H1 (cell line): ENCODE measurements around the gene TAGLN2. TPM values are rescaled to one million over a fixed set of nuclear protein-coding genes. Genes with fewer than 3 reads are reported as not detected.

Experiments
- CTCF ChIA-PET: fragments of 300-600 bp; sonication (Branson Sonifier 250); formaldehyde crosslinking; loops from one replicate; lab custom pipeline; 2021; ENCODE audit not compliant: partially characterized antibody; lab: Charles Lee
- POLR2A ChIA-PET: fragments of 300-600 bp; sonication (Branson Sonifier 250); formaldehyde crosslinking; loops from one replicate; lab custom pipeline; 2021; ENCODE audit warnings: inconsistent platforms; ENCODE audit not compliant: partially characterized antibody; lab: Charles Lee
- DNase-seq, 2 experiments: peaks; one replicate each; pipeline versions ENCODE4 v3.0.0 to v3.0.0-alpha.2; 2010 to 2022; ENCODE audit warnings: low spot score in 2 of 2, low read depth in 1 of 2, mixed read lengths in 1 of 2
- FAIRE-seq: peaks from 2 replicates; lab custom pipeline; 2011; peaks lifted over from hg19 to GRCh38; lab: Jason Lieb, UNC
- H2AFZ ChIP-seq: 2 replicates; pipeline ENCODE4 v1.8.1; 2012; ENCODE audit warnings: low read length, inconsistent platforms
- H2AK5ac ChIP-seq: 2 replicates; pipeline ENCODE4 v1.6.1; 2013; ENCODE audit warnings: low read depth, low read length
- H2BK120ac ChIP-seq: replicated peaks from 2 replicates; pipeline ENCODE3; 2013; ENCODE audit warnings: low read depth, low read length, inconsistent platforms
- H2BK12ac ChIP-seq: 2 replicates; pipeline ENCODE4 v1.6.1; 2013; ENCODE audit warnings: low read depth, low read length
- H2BK15ac ChIP-seq: 2 replicates; pipeline ENCODE4 v1.6.1; 2013; ENCODE audit warnings: low read length
- H2BK20ac ChIP-seq: 2 replicates; pipeline ENCODE4 v1.6.1; 2013; ENCODE audit warnings: low read length
- H2BK5ac ChIP-seq: 2 replicates; pipeline ENCODE4 v1.6.1; 2013; ENCODE audit warnings: low read depth, low read length
- H3K14ac ChIP-seq: 2 replicates; pipeline ENCODE4 v1.6.1; 2013; ENCODE audit warnings: inconsistent platforms; ENCODE audit not compliant: insufficient read length
- H3K18ac ChIP-seq: 2 replicates; pipeline ENCODE4 v1.6.1; 2013; ENCODE audit warnings: low read length; ENCODE audit errors: extremely low read depth
- H3K23ac ChIP-seq: 2 replicates; pipeline ENCODE4 v1.6.1; 2013; ENCODE audit warnings: inconsistent platforms; ENCODE audit not compliant: insufficient read length
- H3K23me2 ChIP-seq: 2 replicates; pipeline ENCODE4 v1.6.1; 2013; ENCODE audit warnings: low read depth, low read length
- H3K27ac ChIP-seq: 2 replicates; pipeline ENCODE4 v1.6.1; 2011; ENCODE audit warnings: low read depth, low read length, inconsistent platforms
- H3K27me3 ChIP-seq, 4 experiments: replicated peaks in 1 of 4; 1 replicate in 1 of 4; 2 replicates in 3 of 4; pipeline versions ENCODE4 v1.6.1 to v1.8.1; 2011 to 2013; ENCODE audit warnings: low read length in 3 of 4, mild to moderate bottlenecking in 3 of 4, inconsistent platforms in 2 of 4, mixed read lengths in 2 of 4, moderate library complexity in 1 of 4; ENCODE audit not compliant: control insufficient read depth in 3 of 4, insufficient read depth in 3 of 4; ENCODE audit errors: extremely low read depth in 1 of 4
- H3K36me3 ChIP-seq, 4 experiments: 2 replicates each; pipeline versions ENCODE4 v1.6.1 to v1.8.1; 2011 to 2013; ENCODE audit warnings: mild to moderate bottlenecking in 4 of 4, low read length in 3 of 4, moderate library complexity in 2 of 4, control low read depth in 1 of 4, inconsistent platforms in 1 of 4; ENCODE audit not compliant: insufficient read depth in 4 of 4, control insufficient read depth in 2 of 4
- H3K4ac ChIP-seq: replicated peaks from 2 replicates; pipeline ENCODE3; 2013; ENCODE audit warnings: low read length, low read depth, mixed read lengths, inconsistent platforms; ENCODE audit not compliant: insufficient read length
- H3K4me1 ChIP-seq, 4 experiments: replicated peaks in 1 of 4; 1 replicate in 1 of 4; 2 replicates in 3 of 4; pipeline versions ENCODE4 v1.6.1 to v1.8.1; 2011 to 2013; ENCODE audit warnings: low read length in 3 of 4, inconsistent platforms in 2 of 4, mixed read lengths in 1 of 4; ENCODE audit not compliant: insufficient read depth in 4 of 4, control insufficient read depth in 3 of 4
- H3K4me2 ChIP-seq, 2 experiments: 2 replicates each; pipeline versions ENCODE4 v1.6.1 to v1.8.1; 2011 to 2013; ENCODE audit warnings: low read depth in 2 of 2, low read length in 2 of 2, control low read depth in 1 of 2, inconsistent platforms in 1 of 2, mild to moderate bottlenecking in 1 of 2; ENCODE audit not compliant: insufficient read depth in 1 of 2
- H3K4me3 ChIP-seq, 4 experiments: fragments of 200-600, 300-600 bp in 1 of 4; sonication (generic), shearing (Covaris generic), sonication (Bioruptor Twin) in 1 of 4; 2 replicates each; pipeline versions ENCODE4 v1.5.1 to v1.8.1; 2011 to 2016; ENCODE audit warnings: low read length in 4 of 4, low read depth in 3 of 4, control low read depth in 2 of 4, inconsistent platforms in 2 of 4, mild to moderate bottlenecking in 2 of 4, mixed read lengths in 1 of 4, moderate library complexity in 1 of 4; ENCODE audit not compliant: insufficient read depth in 2 of 4; ENCODE audit errors: extremely low read depth in 1 of 4
- H3K56ac ChIP-seq: replicated peaks from 2 replicates; pipeline ENCODE3; 2013; ENCODE audit warnings: low read depth, mild to moderate bottlenecking, mixed read lengths, low read length, inconsistent platforms; ENCODE audit not compliant: insufficient read length
- H3K79me1 ChIP-seq: 2 replicates; pipeline ENCODE4 v1.6.1; 2013; ENCODE audit warnings: low read depth, low read length, control low read depth
- H3K79me2 ChIP-seq, 2 experiments: 2 replicates each; pipeline versions ENCODE4 v1.6.1 to v1.8.1; 2012 to 2013; ENCODE audit warnings: low read length in 2 of 2, mild to moderate bottlenecking in 2 of 2, inconsistent platforms in 1 of 2; ENCODE audit not compliant: insufficient read depth in 2 of 2, control insufficient read depth in 1 of 2
- H3K9ac ChIP-seq, 4 experiments: replicated peaks in 1 of 4; 1 replicate in 1 of 4; 2 replicates in 3 of 4; pipeline versions ENCODE4 v1.6.1 to v1.8.1; 2011 to 2013; ENCODE audit warnings: low read depth in 3 of 4, low read length in 3 of 4, control low read depth in 2 of 4, mild to moderate bottlenecking in 2 of 4, moderate library complexity in 2 of 4, inconsistent platforms in 1 of 4; ENCODE audit errors: extremely low read depth in 1 of 4
- H3K9me3 ChIP-seq, 2 experiments: 2 replicates each; pipeline versions ENCODE4 v1.6.1 to v1.8.1; 2012 to 2013; ENCODE audit warnings: mild to moderate bottlenecking in 2 of 2, moderate library complexity in 2 of 2, control low read depth in 1 of 2, inconsistent platforms in 1 of 2, low read depth in 1 of 2, low read length in 1 of 2, mixed read lengths in 1 of 2; ENCODE audit not compliant: insufficient read depth in 2 of 2
- H4K20me1 ChIP-seq, 2 experiments: replicated peaks in 1 of 2; 2 replicates each; pipeline versions ENCODE3 to v1.8.1; 2011 to 2013; ENCODE audit warnings: inconsistent platforms in 2 of 2, low read length in 2 of 2, mild to moderate bottlenecking in 1 of 2; ENCODE audit not compliant: insufficient read depth in 2 of 2, control insufficient read depth in 1 of 2
- H4K5ac ChIP-seq: 2 replicates; pipeline ENCODE4 v1.6.1; 2013; ENCODE audit warnings: low read length, low read depth, mixed read lengths, inconsistent platforms; ENCODE audit not compliant: insufficient read length
- H4K8ac ChIP-seq: 2 replicates; pipeline ENCODE4 v1.8.0; 2013; ENCODE audit warnings: mild to moderate bottlenecking, moderate library complexity, low read length, inconsistent platforms; ENCODE audit not compliant: insufficient read depth; ENCODE audit errors: extremely low read depth
- H4K91ac ChIP-seq: replicated peaks from 2 replicates; pipeline ENCODE3; 2013; ENCODE audit warnings: low read length, mixed read lengths, inconsistent platforms; ENCODE audit not compliant: insufficient read length
- GABPA ChIP-seq: IDR thresholded peaks from 2 replicates; pipeline ENCODE4 v1.6.1; 2011; ENCODE audit warnings: mild to moderate bottlenecking, low read length, moderate library complexity, borderline replicate concordance; ENCODE audit not compliant: insufficient read depth
- HDAC2 ChIP-seq, 2 experiments: fragments of 300-600 bp in 1 of 2; sonication (generic) in 1 of 2; IDR thresholded peaks; 2 replicates each; pipeline ENCODE4 v1.6.1; 2011 to 2012; ENCODE audit warnings: low read depth in 2 of 2, low read length in 2 of 2, mild to moderate bottlenecking in 2 of 2, moderate library complexity in 2 of 2, borderline replicate concordance in 1 of 2, inconsistent platforms in 1 of 2
- MAFK ChIP-seq: IDR thresholded peaks from 2 replicates; pipeline ENCODE4 v1.6.1; 2012; ENCODE audit warnings: low read depth, mild to moderate bottlenecking, improper control_type of control experiment, low read length
- SP4 ChIP-seq: IDR thresholded peaks from 2 replicates; pipeline ENCODE4 v1.6.1; 2012; ENCODE audit warnings: low read length, inconsistent platforms
- WGBS, 2 experiments: shearing (Covaris generic) in 1 of 2; methylation state at CpG; one replicate each; pipeline versions ENCODE4 v1.1.6 to v1.1.7; 2013 to 2015; ENCODE audit warnings: low lambda C conversion rate in 2 of 2, mixed read lengths in 2 of 2, inconsistent platforms in 1 of 2, low coverage in 1 of 2, missing lambda C conversion rate in 1 of 2; ENCODE audit not compliant: insufficient replicate concordance in 2 of 2, insufficient coverage in 1 of 2, insufficient read length in 1 of 2; ENCODE audit errors: extremely low coverage in 1 of 2, missing lambda C conversion rate in 1 of 2; 5-methylcytosine and 5-hydroxymethylcytosine counted together
- polyA plus RNA-seq, 7 experiments: library from polyadenylated mRNA; depleted of rRNA in 3 of 7; stranded (reverse) in 5 of 7; unstranded in 2 of 7; fragments of >200 nt in 5 of 7; fragments of 200-250 nt in 2 of 7; gene quantifications; 1 replicate in 5 of 7; 2 replicates in 1 of 7; 4 replicates in 1 of 7; pipeline versions ENCODE4 v1.2.1 to v1.2.3, GENCODE V29; 2011 to 2013; ENCODE audit warnings: missing spikeins in 2 of 7, mixed read lengths in 2 of 7
- total RNA-seq: library from RNA; stranded (reverse); fragmentation: NEBNext Ultra II Directional; extraction: Animal tissue kit (Norgen Biotek cat#: 25700); gene quantifications from 2 replicates; pipeline ENCODE4 v1.2.1, GENCODE V29; 2021

The TAGLN2 gene
- total and polyA plus RNA-seq, 2 of the 8 experiments (the other 6 are each of a cell fraction or from before 2014, with no cell fraction given) = 93.0 to 114 TPM

- Histone ChIP-seq H2BK20ac (no peak overlapping the region), H2BK120ac (no peak overlapping the region), H4K20me1 (peaks cover 0 to 3% of the 10 kb centered on the region in 2 experiments), H4K8ac (no peak overlapping the region), H2AK5ac (no peak overlapping the region; the same call in 1 of the 2 replicates), H3K56ac (no peak overlapping the region), H3K9me3 (no peaks in the 10 kb centered on the region), H3K14ac (no peak overlapping the region), H3K4me2 (no peak overlapping the region), H3K23me2 (peaks cover 12% of the 10 kb centered on the region; the same call in 1 of the 2 replicates), H2AFZ (no peak overlapping the region), H3K4me1 (peaks cover 13 to 30% (median 19%) of the 10 kb centered on the region in 4 experiments), H3K79me1 (peaks cover 3% of the 10 kb centered on the region), H2BK12ac (no peak overlapping the region), H3K79me2 (peaks cover 0 to 12% of the 10 kb centered on the region in 2 experiments; a peak in 2 of 4 replicates), H3K18ac (no peak overlapping the region), H3K4me3 (no peak overlapping the region), H3K23ac (no peak overlapping the region), H3K9ac (no peak overlapping the region), H3K36me3 (peaks cover 0 to 16% (median 2%) of the 10 kb centered on the region in 4 experiments; a peak in 4 of 8 replicates), H2BK15ac (no peak overlapping the region), H4K5ac (no peak overlapping the region), H3K27ac (no peak overlapping the region), H3K27me3 (peaks cover 0 to 16% (median 8%) of the 10 kb centered on the region in 4 experiments; a peak in 5 of 7 replicates), H2BK5ac (no peak overlapping the region), H3K4ac (no peak overlapping the region), H4K91ac (no peak overlapping the region)
- DNase-seq (no peak), FAIRE-seq (no peak)
- WGBS, 2 experiments = 96% methylated on average over 10 of the region's 10 CpGs; no CpG with 5 or more reads in 1 of the 2 experiments
- ChIA-PET CTCF (interaction anchor here (0.8 to 7.5 kb wide), 5 partner anchors 10 to 87 kb away, joined by 3 to 43 read pairs (median 6); no protein-coding TSS in a partner anchor), POLR2A (no interaction called here)
- TF ChIP-seq SP4 (no peak), GABPA (no peak), MAFK (no peak), HDAC2 (IDR thresholded peaks at IDR 0.05; ENCODE audit: borderline replicate concordance in 1 of 2, low read depth in 2 of 2, low read length in 2 of 2) (no peak)
Measured at GRCh38 chr1:159920202-159920601, 5.1 kb downstream of the TAGLN2 start.
